NCI-H460 (cell line): Measurements from ENCODE around the gene PPP6R2. TPM values are rescaled to one million over a fixed set of nuclear protein-coding genes. Genes with fewer than 3 reads are reported as not detected.
A peak's percentile ranks its signal among the peaks of the same experiment; 100 is the strongest.
"Not testable (repeated sequence)": the region's sequence is repeated elsewhere in the genome, so short reads cannot be mapped to it uniquely, and the experiment has no call there.

Source experiments
- DNase-seq: peaks from one replicate; pipeline ENCODE4 v3.0.0-alpha.2; 2016; ENCODE audit warnings: low read depth; ENCODE audit errors: extremely low read depth
- total RNA-seq: library from RNA; depleted of rRNA; stranded (reverse); fragments of >200 nt; shearing (Covaris generic); gene quantifications from 2 replicates; pipeline ENCODE4 v1.2.3, GENCODE V29; 2014

The PPP6R2 gene
- total RNA-seq, 1 experiment from 2014 or later = 24.5 TPM

- no peak for DNase-seq
Measured at GRCh38 chr22:50337262-50338041, 5.7 kb upstream of the PPP6R2 start.

GRCh38 chr22:50338042-50338573 lies 5.0 kb upstream of the PPP6R2 start:
- DNase-seq = no peak

GRCh38 chr22:50338860-50339462 lies 4.2 kb upstream of the PPP6R2 start:
- no peak for DNase-seq

GRCh38 chr22:50339945-50340879 lies 2.9 kb upstream of the PPP6R2 start:
- DNase-seq = peak; percentile 19

GRCh38 chr22:50341977-50342650 lies 1.0 kb upstream of the PPP6R2 start:
- DNase-seq = peak; percentile 84

GRCh38 chr22:50343541-50343935 lies 411 bp downstream of the PPP6R2 start:
- no peak for DNase-seq

GRCh38 chr22:50346470-50346869 lies 3.3 kb downstream of the PPP6R2 start:
- no peak for DNase-seq

- DNase-seq = no peak
Measured at GRCh38 chr22:50347157-50347556, 4.0 kb downstream of the PPP6R2 start.

- no peak for DNase-seq
Measured at GRCh38 chr22:50348058-50348457, 4.9 kb downstream of the PPP6R2 start.

GRCh38 chr22:50356186-50356585 lies 13.1 kb downstream of the PPP6R2 start:
- DNase-seq = no peak

- DNase-seq = no peak
Measured at GRCh38 chr22:50357222-50357621, 14.1 kb downstream of the PPP6R2 start.

- no peak for DNase-seq
Measured at GRCh38 chr22:50357756-50358155, 14.6 kb downstream of the PPP6R2 start.

GRCh38 chr22:50360578-50360977 lies 17.5 kb downstream of the PPP6R2 start:
- no peak for DNase-seq

- DNase-seq = no peak
Measured at GRCh38 chr22:50361222-50361621, 18.1 kb downstream of the PPP6R2 start.

- DNase-seq = no peak
Measured at GRCh38 chr22:50361688-50362087, 18.6 kb downstream of the PPP6R2 start.

- no peak for DNase-seq
Measured at GRCh38 chr22:50363166-50363802, 20.2 kb downstream of the PPP6R2 start.

- not testable (repeated sequence) for DNase-seq
Measured at GRCh38 chr22:50363803-50364194, 20.7 kb downstream of the PPP6R2 start.

- no peak for DNase-seq
Measured at GRCh38 chr22:50367778-50368500, 24.8 kb downstream of the PPP6R2 start.

GRCh38 chr22:50371101-50371648 lies 28.0 kb downstream of the PPP6R2 start:
- no peak for DNase-seq
